ENCODE results near the gene TMEM248.

TMEM248 gene

DNA sequence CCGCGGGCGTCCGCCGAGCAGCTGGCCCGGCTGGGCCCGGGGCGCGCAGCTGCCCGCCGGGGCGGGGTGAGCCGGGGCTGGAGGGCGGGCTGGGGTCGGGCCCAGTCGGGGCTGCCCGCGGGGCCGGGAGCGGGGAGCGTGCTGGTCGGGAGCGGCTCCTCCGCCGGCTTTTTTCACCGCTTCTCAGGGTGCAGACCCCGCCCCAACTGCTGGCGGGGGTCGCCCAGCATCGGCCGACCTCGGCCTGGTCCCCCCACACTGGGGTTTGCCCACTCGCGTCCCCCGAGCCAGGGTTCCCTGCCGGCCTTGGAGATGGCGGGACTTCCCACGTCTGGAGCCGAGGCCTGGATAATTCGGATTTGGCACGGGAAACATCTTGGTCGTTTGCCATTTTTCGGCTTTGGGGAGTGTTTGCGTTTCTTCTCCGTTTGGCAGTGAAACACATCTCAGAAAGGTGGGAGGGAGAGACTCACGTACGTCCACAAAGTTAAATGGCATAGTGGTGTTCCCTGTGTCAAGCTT is 432 bp downstream of the TMEM248 start:
- Histone ChIP-seq H3K9me3 (ENCODE audit: control insufficient read depth in 2 of 2, low read length in 2 of 2) (no peaks in the 10 kb centered on the region), H3K4me1 (ENCODE audit: control insufficient read depth in 2 of 2, insufficient read depth in 2 of 2, low read length in 2 of 2) (peaks cover 14 to 17% of the 10 kb centered on the region in 2 donors)

DNA sequence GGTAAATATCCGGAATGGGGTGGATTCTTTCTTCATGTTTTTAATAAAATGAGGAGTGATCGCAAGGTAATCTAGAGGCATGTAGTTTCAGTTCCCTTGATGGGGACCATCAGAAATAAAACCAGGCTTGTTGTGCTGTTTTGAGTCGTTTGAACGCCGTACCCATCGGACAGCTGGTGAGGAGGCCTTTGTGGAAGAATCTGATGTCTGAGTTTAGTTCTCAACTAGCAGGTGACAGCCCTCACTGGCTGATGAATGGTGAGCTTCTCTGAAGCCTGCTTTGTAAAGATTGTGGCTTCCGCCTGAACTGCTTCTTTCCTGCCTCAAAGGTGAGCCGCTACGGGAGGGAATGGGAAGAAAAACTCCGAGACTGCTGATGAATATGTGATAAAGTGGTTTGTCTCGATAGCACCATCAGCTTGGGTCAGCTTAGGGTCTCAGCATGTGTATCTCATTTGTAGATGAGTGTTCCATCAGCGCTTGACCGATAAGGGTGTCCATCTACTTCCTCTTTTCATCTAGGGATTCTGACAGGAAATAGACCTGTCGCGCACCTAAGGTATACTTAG is 977 bp downstream of the TMEM248 start:
- Histone ChIP-seq H3K4me1 (ENCODE audit: control insufficient read depth in 2 of 2, insufficient read depth in 2 of 2, low read length in 2 of 2) (peaks cover 14 to 17% of the 10 kb centered on the region in 2 donors), H3K4me3 (ENCODE audit: low read length in 2 of 2) (peak overlapping the region; percentile 99 to 100), H3K27me3 (ENCODE audit: control insufficient read depth in 2 of 2, insufficient read depth in 2 of 2, low read length in 2 of 2) (no peaks in the 10 kb centered on the region), H3K36me3 (ENCODE audit: control insufficient read depth in 2 of 2, insufficient read depth in 2 of 2, low read length in 2 of 2) (peaks cover 3 to 4% of the 10 kb centered on the region in 2 donors), H3K9me3 (ENCODE audit: control insufficient read depth in 2 of 2, low read length in 2 of 2) (no peaks in the 10 kb centered on the region), H3K9ac (ENCODE audit: low read depth in 1 of 2, low read length in 2 of 2) (peak overlapping the region; percentile 91 to 92), H3K27ac (ENCODE audit: low read depth in 2 of 2, low read length in 2 of 2) (peak overlapping the region; percentile 77 to 78)

More for the DNA sequence above, 432 bp downstream of the TMEM248 start:
- Histone ChIP-seq H3K27ac (ENCODE audit: low read depth in 2 of 2, low read length in 2 of 2) (peak overlapping the region; percentile 77 to 78), H3K36me3 (ENCODE audit: control insufficient read depth in 2 of 2, insufficient read depth in 2 of 2, low read length in 2 of 2) (peaks cover 3 to 4% of the 10 kb centered on the region in 2 donors), H3K27me3 (ENCODE audit: control insufficient read depth in 2 of 2, insufficient read depth in 2 of 2, low read length in 2 of 2) (no peaks in the 10 kb centered on the region), H3K4me3 (ENCODE audit: low read length in 2 of 2) (peak overlapping the region; percentile 99 to 100), H3K9ac (ENCODE audit: low read depth in 1 of 2, low read length in 2 of 2) (peak overlapping the region; percentile 91 to 92)

- Histone ChIP-seq H3K36me3 (ENCODE audit: control insufficient read depth in 2 of 2, insufficient read depth in 2 of 2, low read length in 2 of 2) (peaks cover 4 to 8% of the 10 kb centered on the region in 2 donors), H3K27me3 (ENCODE audit: control insufficient read depth in 2 of 2, insufficient read depth in 2 of 2, low read length in 2 of 2) (no peaks in the 10 kb centered on the region), H3K9ac (ENCODE audit: low read depth in 1 of 2, low read length in 2 of 2) (no peak overlapping the region), H3K4me3 (ENCODE audit: low read length in 2 of 2) (no peak overlapping the region), H3K27ac (ENCODE audit: low read depth in 2 of 2, low read length in 2 of 2) (no peak overlapping the region), H3K4me1 (ENCODE audit: control insufficient read depth in 2 of 2, insufficient read depth in 2 of 2, low read length in 2 of 2) (peaks cover 14 to 17% of the 10 kb centered on the region in 2 donors), H3K9me3 (ENCODE audit: control insufficient read depth in 2 of 2, low read length in 2 of 2) (no peaks in the 10 kb centered on the region)
Measured at GRCh38 chr7:66925255-66925654, 4.2 kb downstream of the TMEM248 start.

- no peak overlapping the region for H3K4me3 ChIP-seq (ENCODE audit: low read length in 2 of 2)
- H3K27me3 ChIP-seq (ENCODE audit: control insufficient read depth in 2 of 2, insufficient read depth in 2 of 2, low read length in 2 of 2), result no peaks in the 10 kb centered on the region
- no peak overlapping the region for H3K27ac ChIP-seq (ENCODE audit: low read depth in 2 of 2, low read length in 2 of 2)
- no peaks in the 10 kb centered on the region for H3K9me3 ChIP-seq (ENCODE audit: control insufficient read depth in 2 of 2, low read length in 2 of 2)
- H3K36me3 ChIP-seq (ENCODE audit: control insufficient read depth in 2 of 2, insufficient read depth in 2 of 2, low read length in 2 of 2), result peaks cover 4 to 12% of the 10 kb centered on the region in 2 donors
- H3K9ac ChIP-seq (ENCODE audit: low read depth in 1 of 2, low read length in 2 of 2), result no peak overlapping the region
- peaks cover 5 to 9% of the 10 kb centered on the region in 2 donors for H3K4me1 ChIP-seq (ENCODE audit: control insufficient read depth in 2 of 2, insufficient read depth in 2 of 2, low read length in 2 of 2)
Measured at GRCh38 chr7:66927348-66927948, 6.4 kb downstream of the TMEM248 start.

DNA sequence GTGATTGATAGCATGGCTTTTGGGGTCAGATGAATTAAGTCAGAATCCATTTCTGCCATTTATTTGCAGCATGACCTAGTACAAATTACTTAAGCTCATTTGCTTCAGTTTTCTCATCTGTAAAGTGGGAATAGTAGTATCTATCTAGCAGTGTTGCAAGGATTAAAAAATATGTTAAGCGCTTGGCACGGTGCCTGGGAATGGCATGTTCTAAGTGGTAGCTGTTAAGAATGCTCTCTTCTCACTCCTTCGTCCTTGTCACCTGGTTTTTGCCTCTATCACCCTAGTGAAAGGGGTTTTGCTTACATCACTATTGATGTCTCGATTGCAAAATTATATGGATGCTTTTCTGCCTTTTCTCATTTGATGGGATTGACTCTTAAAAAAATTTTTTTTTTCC is 7.4 kb downstream of the TMEM248 start:
- H3K9ac ChIP-seq (ENCODE audit: low read depth in 1 of 2, low read length in 2 of 2), result no peak overlapping the region
- peaks cover 4 to 12% of the 10 kb centered on the region in 2 donors for H3K36me3 ChIP-seq (ENCODE audit: control insufficient read depth in 2 of 2, insufficient read depth in 2 of 2, low read length in 2 of 2)
- no peaks in the 10 kb centered on the region for H3K9me3 ChIP-seq (ENCODE audit: control insufficient read depth in 2 of 2, low read length in 2 of 2)
- H3K4me1 ChIP-seq (ENCODE audit: control insufficient read depth in 2 of 2, insufficient read depth in 2 of 2, low read length in 2 of 2), result peaks cover under 1 to 5% of the 10 kb centered on the region in 2 donors
- H3K4me3 ChIP-seq (ENCODE audit: low read length in 2 of 2), result no peak overlapping the region
- H3K27ac ChIP-seq (ENCODE audit: low read depth in 2 of 2, low read length in 2 of 2), result no peak overlapping the region
- H3K27me3 ChIP-seq (ENCODE audit: control insufficient read depth in 2 of 2, insufficient read depth in 2 of 2, low read length in 2 of 2), result no peaks in the 10 kb centered on the region

DNA sequence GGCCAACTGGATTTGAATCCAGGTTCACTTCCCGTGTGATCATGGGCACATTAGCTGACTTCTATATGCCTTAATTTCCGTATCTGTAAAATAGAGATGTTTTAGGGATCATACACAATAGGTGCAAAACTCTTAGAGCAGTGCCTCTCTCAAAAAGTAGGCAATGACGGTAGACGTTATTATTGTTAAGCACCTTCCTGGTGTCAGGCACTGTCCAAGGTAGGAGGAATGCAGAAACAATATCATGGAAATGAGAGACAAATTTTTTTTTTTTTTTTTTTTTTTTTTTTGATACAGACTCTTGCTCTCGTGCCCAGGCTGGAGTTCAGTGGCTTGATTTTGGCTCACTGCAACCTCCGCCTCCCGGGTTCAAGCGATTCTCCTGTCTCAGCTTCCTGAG is 8.1 kb downstream of the TMEM248 start:
- Histone ChIP-seq H3K9me3 (ENCODE audit: control insufficient read depth in 2 of 2, low read length in 2 of 2) (no peaks in the 10 kb centered on the region), H3K4me3 (ENCODE audit: low read length in 2 of 2) (no peak overlapping the region), H3K36me3 (ENCODE audit: control insufficient read depth in 2 of 2, insufficient read depth in 2 of 2, low read length in 2 of 2) (peaks cover 4 to 9% of the 10 kb centered on the region in 2 donors), H3K4me1 (ENCODE audit: control insufficient read depth in 2 of 2, insufficient read depth in 2 of 2, low read length in 2 of 2) (peaks cover 0 to 5% of the 10 kb centered on the region in 2 donors), H3K27me3 (ENCODE audit: control insufficient read depth in 2 of 2, insufficient read depth in 2 of 2, low read length in 2 of 2) (no peaks in the 10 kb centered on the region), H3K27ac (ENCODE audit: low read depth in 2 of 2, low read length in 2 of 2) (no peak overlapping the region), H3K9ac (ENCODE audit: low read depth in 1 of 2, low read length in 2 of 2) (no peak overlapping the region)

DNA sequence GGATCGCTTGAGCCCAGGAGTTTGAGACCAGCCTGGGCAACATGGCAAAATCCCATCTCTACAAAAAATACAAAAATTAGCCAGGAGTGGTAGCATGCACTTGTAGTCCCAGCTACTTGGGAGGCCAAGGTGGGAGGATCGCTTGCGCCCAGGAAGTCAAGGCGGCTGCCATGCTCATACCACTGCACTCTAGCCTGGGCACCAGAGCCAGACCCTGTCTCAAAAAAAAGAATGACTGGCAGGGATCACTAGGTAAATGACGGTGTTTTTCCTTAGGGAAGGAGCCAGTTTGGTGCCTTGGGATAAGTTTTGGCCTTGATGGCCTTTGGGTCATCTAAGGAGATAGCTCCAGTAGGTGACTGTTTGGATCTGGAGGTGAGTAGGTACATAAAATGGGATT is 8.9 kb downstream of the TMEM248 start:
- Histone ChIP-seq H3K4me1 (ENCODE audit: control insufficient read depth in 2 of 2, insufficient read depth in 2 of 2, low read length in 2 of 2) (peaks cover 0 to 4% of the 10 kb centered on the region in 2 donors), H3K9me3 (ENCODE audit: control insufficient read depth in 2 of 2, low read length in 2 of 2) (no peaks in the 10 kb centered on the region), H3K27me3 (ENCODE audit: control insufficient read depth in 2 of 2, insufficient read depth in 2 of 2, low read length in 2 of 2) (no peaks in the 10 kb centered on the region), H3K27ac (ENCODE audit: low read depth in 2 of 2, low read length in 2 of 2) (no peak overlapping the region), H3K36me3 (ENCODE audit: control insufficient read depth in 2 of 2, insufficient read depth in 2 of 2, low read length in 2 of 2) (peaks cover 4 to 9% of the 10 kb centered on the region in 2 donors), H3K4me3 (ENCODE audit: low read length in 2 of 2) (no peak overlapping the region), H3K9ac (ENCODE audit: low read depth in 1 of 2, low read length in 2 of 2) (no peak overlapping the region)

GRCh38 chr7:66930341-66930740 is 9.3 kb downstream of the TMEM248 start:
- peaks cover under 1 to 9% of the 10 kb centered on the region in 2 donors for H3K36me3 ChIP-seq (ENCODE audit: control insufficient read depth in 2 of 2, insufficient read depth in 2 of 2, low read length in 2 of 2)
- no peak overlapping the region for H3K9ac ChIP-seq (ENCODE audit: low read depth in 1 of 2, low read length in 2 of 2)
- no peak overlapping the region for H3K27ac ChIP-seq (ENCODE audit: low read depth in 2 of 2, low read length in 2 of 2)
- H3K9me3 ChIP-seq (ENCODE audit: control insufficient read depth in 2 of 2, low read length in 2 of 2), result no peaks in the 10 kb centered on the region
- H3K4me3 ChIP-seq (ENCODE audit: low read length in 2 of 2), result no peak overlapping the region
- peaks cover 0 to under 1% of the 10 kb centered on the region in 2 donors for H3K4me1 ChIP-seq (ENCODE audit: control insufficient read depth in 2 of 2, insufficient read depth in 2 of 2, low read length in 2 of 2)
- H3K27me3 ChIP-seq (ENCODE audit: control insufficient read depth in 2 of 2, insufficient read depth in 2 of 2, low read length in 2 of 2), result no peaks in the 10 kb centered on the region

DNA sequence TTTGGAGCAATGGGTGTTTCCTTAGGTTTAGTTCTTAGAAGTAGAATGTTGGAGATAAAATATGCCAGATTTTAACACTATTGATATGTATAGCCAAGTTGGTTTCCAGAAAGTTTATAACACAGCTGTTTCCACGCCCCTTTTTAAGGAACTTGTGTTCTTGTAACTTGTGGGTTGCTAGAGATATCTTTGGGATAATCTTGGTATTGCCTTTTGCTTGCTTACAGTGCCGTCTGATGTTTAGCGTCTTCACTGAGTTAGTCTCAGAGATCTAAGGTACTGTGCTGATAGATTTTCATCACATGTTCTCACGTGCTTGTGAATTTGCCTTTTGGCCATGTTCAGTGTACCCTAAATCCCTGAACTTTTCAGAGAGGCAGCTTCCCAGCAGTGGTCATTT is 12.4 kb downstream of the TMEM248 start:
- Histone ChIP-seq H3K9ac (ENCODE audit: low read depth in 1 of 2, low read length in 2 of 2) (no peak overlapping the region), H3K4me1 (ENCODE audit: control insufficient read depth in 2 of 2, insufficient read depth in 2 of 2, low read length in 2 of 2) (no peaks in the 10 kb centered on the region), H3K4me3 (ENCODE audit: low read length in 2 of 2) (no peak overlapping the region), H3K27me3 (ENCODE audit: control insufficient read depth in 2 of 2, insufficient read depth in 2 of 2, low read length in 2 of 2) (no peaks in the 10 kb centered on the region), H3K9me3 (ENCODE audit: control insufficient read depth in 2 of 2, low read length in 2 of 2) (no peaks in the 10 kb centered on the region), H3K27ac (ENCODE audit: low read depth in 2 of 2, low read length in 2 of 2) (no peak overlapping the region), H3K36me3 (ENCODE audit: control insufficient read depth in 2 of 2, insufficient read depth in 2 of 2, low read length in 2 of 2) (peaks cover 0 to 6% of the 10 kb centered on the region in 2 donors)

DNA sequence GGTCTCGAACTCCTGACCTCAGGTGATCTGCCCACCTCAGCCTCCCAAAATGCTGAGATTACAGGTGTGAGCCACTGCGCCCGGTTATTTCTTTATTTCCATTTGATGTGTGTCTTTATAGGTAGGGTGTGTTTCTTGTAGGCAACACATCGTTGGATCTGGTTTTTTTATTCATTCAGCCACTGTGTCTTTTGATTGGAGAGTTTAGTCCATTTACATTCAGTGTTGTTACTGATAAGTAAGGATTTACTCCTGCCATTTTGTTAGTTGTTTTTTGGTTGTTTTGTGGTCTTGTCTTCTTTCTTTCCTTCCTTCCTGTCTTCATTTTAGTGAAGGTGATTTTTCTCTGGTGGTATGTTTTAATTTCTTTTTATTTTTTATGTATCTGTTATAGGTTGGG is 16.9 kb downstream of the TMEM248 start:
- Histone ChIP-seq H3K36me3 (ENCODE audit: control insufficient read depth in 2 of 2, insufficient read depth in 2 of 2, low read length in 2 of 2) (peaks cover 15 to 19% of the 10 kb centered on the region in 2 donors), H3K9me3 (ENCODE audit: control insufficient read depth in 2 of 2, low read length in 2 of 2) (no peaks in the 10 kb centered on the region), H3K27me3 (ENCODE audit: control insufficient read depth in 2 of 2, insufficient read depth in 2 of 2, low read length in 2 of 2) (no peaks in the 10 kb centered on the region), H3K4me3 (ENCODE audit: low read length in 2 of 2) (no peak overlapping the region), H3K9ac (ENCODE audit: low read depth in 1 of 2, low read length in 2 of 2) (no peak overlapping the region), H3K27ac (ENCODE audit: low read depth in 2 of 2, low read length in 2 of 2) (no peak overlapping the region), H3K4me1 (ENCODE audit: control insufficient read depth in 2 of 2, insufficient read depth in 2 of 2, low read length in 2 of 2) (no peaks in the 10 kb centered on the region)
